ENCODE measurements around the gene ELAC2.

The ELAC2 gene

DNA sequence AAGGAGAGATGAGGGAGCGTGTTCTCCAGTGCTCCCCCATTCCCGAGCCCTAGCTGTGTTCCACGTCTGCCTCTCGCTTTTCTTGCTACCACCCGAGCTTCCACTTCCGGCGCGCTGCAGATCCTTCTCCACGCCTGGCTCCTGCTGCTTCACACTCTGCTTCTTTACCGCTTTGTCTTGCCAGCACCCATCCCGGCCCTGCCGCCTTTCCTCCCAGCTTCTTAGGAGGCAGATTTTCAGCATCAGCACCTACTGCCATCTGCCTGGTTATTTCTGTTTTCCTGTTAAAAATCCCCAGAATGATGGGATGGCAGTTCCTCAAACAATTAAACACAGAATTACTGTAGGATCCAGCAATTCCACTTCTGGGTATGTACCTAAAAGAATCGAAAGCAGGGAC, 64.7 kb downstream of the ELAC2 start:
- DNase-seq (ENCODE audit: low spot score), result no peak

- DNase-seq (ENCODE audit: low spot score), result no peak
These were observed 65.8 kb downstream of the ELAC2 start for GRCh38 chr17:12952012-12952411.

DNA sequence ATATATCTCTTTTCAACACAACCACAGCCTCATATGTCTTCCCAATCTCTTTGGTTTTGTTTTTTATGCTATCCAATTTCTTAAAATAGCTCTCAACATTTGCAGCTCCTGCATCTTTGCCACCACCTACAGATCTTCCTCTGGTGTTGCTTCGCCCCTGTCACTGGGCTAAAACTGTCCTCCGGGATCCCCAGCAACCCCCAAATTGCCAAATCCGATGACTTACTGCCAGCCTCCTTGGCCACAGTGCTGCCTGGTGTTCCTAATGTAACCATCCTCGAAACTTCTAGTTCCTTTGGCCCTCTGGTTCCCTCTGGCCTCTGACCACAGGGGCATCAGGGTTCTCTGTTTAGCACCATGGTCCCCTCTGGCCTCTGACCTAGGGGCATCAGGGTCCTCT, 70.8 kb downstream of the ELAC2 start:
- DNase-seq (ENCODE audit: low spot score), result no peak

All from COLO829 (cell line).